ENCODE results near the gene RGS7.

GRCh38 chr1:241292973-241293372 lies 64.0 kb downstream of the RGS7 start:
- no peak for TF ChIP-seq CTCF (IDR thresholded peaks at IDR 0.05)
- TF ChIP-seq POLR2A (IDR thresholded peaks at IDR 0.05): no peak

Data from Peyer's patch (tissue), 4 donors.